Sigmoid colon (tissue), 4 donors: Measurements from ENCODE around the gene ZNF215.

Experiments
- EP300 ChIP-seq, 4 donors: sonication (generic); formaldehyde crosslinking; IDR thresholded peaks; one replicate each; pipeline ENCODE4 v1.6.1; 2017; ENCODE audit warnings: antibody characterized with exemption in 4 of 4
- POLR2A ChIP-seq, 2 donors: fragments of 450-650 bp; IDR thresholded peaks; one replicate each; pipeline ENCODE4 v1.6.1; 2016; ENCODE audit warnings: antibody characterized with exemption in 2 of 2, mild to moderate bottlenecking in 2 of 2, moderate library complexity in 2 of 2
- POLR2AphosphoS5 ChIP-seq, 4 donors: sonication (generic); formaldehyde crosslinking; IDR thresholded peaks; one replicate each; pipeline ENCODE4 v1.6.1; 2017; ENCODE audit warnings: antibody characterized with exemption in 4 of 4
- TF ChIP-seq, protein P1 (sequence below), 4 experiments: fragments of 450-650 bp in 3 of 4; fragments of 200-600 bp in 1 of 4; IDR thresholded peaks; one replicate each; pipeline ENCODE4 v1.5.1; 2016 to 2019; ENCODE audit warnings: antibody characterized with exemption in 4 of 4, mild to moderate bottlenecking in 3 of 4, moderate library complexity in 2 of 4

GRCh38 chr11:6941970-6942369 lies 15.7 kb downstream of the ZNF215 start:
- TF ChIP-seq, protein P1, sequence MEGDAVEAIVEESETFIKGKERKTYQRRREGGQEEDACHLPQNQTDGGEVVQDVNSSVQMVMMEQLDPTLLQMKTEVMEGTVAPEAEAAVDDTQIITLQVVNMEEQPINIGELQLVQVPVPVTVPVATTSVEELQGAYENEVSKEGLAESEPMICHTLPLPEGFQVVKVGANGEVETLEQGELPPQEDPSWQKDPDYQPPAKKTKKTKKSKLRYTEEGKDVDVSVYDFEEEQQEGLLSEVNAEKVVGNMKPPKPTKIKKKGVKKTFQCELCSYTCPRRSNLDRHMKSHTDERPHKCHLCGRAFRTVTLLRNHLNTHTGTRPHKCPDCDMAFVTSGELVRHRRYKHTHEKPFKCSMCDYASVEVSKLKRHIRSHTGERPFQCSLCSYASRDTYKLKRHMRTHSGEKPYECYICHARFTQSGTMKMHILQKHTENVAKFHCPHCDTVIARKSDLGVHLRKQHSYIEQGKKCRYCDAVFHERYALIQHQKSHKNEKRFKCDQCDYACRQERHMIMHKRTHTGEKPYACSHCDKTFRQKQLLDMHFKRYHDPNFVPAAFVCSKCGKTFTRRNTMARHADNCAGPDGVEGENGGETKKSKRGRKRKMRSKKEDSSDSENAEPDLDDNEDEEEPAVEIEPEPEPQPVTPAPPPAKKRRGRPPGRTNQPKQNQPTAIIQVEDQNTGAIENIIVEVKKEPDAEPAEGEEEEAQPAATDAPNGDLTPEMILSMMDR (IDR thresholded peaks at IDR 0.05): no peak
- TF ChIP-seq POLR2A (IDR thresholded peaks at IDR 0.05): no peak
- no peak for TF ChIP-seq POLR2AphosphoS5 (IDR thresholded peaks at IDR 0.05)
- no peak for TF ChIP-seq EP300 (IDR thresholded peaks at IDR 0.05)
